Activated T-helper 1 cell treated with Interleukin-2 at 50 U/mL for 16 hours (primary cell): ENCODE measurements around the gene EGFR.

Experiments used
- DNase-seq: peaks from one replicate; pipeline ENCODE4 v3.0.0-alpha.2; 2020; ENCODE audit warnings: low read depth

Gene EGFR

DNA sequence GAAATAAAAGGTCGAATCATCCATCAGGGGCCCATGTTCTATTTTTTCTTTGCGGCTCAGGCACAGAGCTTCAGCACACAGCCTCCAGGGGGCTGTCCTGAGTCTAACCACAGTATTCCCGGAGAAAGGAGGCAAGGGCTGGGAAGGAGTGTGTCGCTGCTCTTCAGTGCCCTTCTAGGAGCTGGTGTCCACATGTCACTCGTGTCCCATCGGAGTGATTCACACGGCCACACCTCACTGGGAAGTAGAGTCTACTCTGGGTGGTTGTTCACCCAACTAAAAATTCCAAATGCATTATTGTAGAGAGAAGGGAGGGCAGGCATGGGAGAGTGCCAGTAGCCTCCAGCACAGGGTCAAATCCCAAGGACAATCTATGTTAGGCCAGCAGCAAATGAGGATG, 231.5 kb downstream of the EGFR start:
- DNase-seq, result no peak

GRCh38 chr7:55251313-55251712, 232.5 kb downstream of the EGFR start:
- DNase-seq, result no peak

DNA sequence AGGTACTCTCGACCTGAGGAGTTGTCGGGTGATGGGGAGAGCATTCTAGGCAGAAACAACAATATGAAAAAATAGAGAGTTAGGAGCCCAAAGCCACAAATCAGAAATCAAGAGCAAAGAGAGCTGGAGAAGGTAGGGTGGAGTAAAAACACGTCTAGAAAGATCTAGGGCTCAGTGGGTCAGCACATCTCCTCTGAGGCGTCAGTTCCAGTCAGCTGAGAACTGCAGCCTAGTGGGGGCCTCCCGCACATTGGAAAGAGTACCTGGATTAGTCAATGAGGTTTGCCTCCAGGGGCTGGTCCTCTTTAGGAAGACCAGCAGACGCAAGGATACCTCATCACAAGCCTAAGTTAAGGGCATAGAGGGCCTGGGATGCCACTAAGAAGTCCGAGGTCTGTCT, 233.1 kb downstream of the EGFR start:
- DNase-seq, result no peak

DNA sequence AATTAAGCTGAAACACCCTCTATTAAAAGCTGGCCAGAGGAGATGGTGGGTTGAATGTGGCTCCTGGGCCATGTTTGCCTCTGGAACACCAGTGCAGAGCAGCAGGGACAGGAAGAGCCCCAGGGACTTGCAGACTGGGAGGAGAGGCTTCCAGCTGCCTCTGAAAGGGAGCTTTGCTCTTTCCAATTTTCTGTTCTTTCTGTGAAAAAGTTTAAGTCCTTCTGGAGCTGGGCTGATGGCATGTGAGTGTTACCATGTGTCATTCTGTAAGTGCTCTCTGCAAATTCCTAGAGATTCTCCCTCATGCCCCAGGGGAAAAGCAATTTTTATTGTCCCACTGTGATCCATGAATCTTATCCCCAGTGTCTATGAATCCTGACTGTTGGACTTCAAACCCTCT, 233.6 kb downstream of the EGFR start:
- no peak for DNase-seq

GRCh38 chr7:55253188-55253587, 234.4 kb downstream of the EGFR start:
- no peak for DNase-seq

DNA sequence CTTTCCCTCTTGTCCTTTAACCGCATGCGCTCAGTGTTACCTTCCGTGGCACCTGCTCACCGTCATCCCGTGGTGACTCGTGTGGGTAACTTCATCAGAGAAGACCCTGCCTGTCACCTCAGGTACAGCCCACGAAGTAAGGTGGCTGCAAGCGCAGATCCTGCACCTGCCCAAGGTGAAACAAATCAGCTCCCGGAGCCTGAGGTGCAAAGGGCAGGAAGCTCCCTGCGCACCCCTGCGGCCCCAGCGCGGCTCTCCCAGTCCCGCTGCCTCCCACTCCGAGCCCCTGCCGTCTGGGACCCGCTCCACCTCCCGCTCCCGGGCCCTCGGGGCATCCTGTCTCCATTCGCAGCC, 235.4 kb downstream of the EGFR start:
- DNase-seq, result no peak

DNA sequence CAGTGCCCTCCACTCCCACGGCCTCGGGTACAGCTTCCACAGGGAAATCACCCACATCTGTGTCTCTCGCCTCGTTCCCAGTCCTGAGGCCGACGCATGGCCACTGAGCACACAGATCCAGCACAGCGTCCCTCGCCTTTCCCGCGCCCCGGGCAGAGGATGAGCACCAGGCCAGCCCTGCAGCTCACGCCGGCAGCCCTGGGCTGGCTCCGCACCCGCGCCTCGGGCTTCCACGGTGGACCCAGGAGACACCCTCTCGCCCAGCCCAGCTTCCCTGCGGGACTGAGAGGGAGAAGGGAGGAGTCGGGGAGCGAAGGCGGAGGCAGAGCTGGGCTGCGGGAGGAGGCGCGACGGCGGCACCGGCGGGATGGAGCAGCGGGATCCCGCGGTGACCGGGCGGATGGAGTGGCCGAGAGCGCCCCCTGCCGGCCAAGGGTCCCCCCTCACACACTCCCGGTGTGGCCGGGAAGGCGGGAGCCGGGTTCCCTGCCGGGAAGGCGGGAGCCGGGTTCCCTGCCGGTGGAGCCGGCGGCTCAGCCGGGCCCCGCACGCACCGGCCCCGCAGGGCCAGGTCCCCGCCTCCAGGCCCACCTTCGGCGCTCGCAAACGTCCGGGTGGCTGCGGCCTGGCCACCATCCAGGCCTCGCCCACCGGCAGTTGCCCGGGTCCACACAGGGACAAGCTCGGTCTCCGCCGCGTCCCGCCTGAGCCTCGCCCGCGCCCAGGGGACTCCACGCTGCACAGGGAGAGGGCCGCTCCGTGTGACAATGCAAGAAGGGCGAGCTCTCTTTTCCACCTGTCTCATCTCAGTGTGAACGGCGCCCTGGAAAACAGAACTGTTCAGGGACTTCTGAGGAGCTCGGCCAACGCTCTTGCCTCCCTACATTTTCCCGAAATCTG, 236.0 kb downstream of the EGFR start:
- DNase-seq, result peak; percentile 50

- peak; percentile 55 for DNase-seq
Observed at GRCh38 chr7:55255496-55256445, 237.0 kb downstream of the EGFR start.

DNA sequence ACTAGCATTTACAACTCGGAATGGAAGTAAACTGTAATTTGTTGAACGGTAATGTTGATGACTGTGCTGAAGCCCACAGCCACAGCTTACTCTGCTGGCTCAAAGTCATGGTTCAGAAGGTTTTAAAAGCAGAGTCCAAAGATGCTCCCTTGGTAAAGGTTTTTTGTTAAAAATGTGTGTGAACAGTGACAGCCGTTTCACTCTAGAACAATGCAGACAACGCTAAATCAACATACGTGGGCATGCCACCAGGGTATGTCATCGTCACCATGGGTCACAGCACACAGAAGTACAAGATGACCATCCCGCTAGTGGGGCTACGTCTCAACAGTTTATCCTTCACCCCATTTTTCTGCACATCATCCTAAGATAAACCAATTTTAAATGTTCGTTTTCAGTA, 239.8 kb downstream of the EGFR start:
- no peak for DNase-seq

DNA sequence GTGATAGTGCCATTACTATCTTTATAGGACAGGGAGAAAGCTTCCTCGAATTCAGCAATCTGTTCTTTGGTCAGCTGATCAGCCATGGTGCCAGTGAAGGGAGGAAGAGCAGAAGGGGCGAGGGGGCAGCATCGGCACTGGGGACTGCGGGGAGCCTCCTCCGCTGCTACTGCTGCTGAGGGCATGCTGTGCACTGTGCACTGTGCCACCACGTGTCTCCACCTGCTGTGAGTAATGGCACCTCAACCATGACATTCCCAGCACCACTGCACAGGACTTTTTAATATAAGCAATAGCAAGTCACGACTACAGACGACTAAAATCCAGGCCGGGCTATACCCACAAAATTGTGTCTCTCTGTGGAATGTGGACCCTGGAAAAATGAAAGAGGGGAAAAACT, 241.4 kb downstream of the EGFR start:
- DNase-seq, result no peak

DNA sequence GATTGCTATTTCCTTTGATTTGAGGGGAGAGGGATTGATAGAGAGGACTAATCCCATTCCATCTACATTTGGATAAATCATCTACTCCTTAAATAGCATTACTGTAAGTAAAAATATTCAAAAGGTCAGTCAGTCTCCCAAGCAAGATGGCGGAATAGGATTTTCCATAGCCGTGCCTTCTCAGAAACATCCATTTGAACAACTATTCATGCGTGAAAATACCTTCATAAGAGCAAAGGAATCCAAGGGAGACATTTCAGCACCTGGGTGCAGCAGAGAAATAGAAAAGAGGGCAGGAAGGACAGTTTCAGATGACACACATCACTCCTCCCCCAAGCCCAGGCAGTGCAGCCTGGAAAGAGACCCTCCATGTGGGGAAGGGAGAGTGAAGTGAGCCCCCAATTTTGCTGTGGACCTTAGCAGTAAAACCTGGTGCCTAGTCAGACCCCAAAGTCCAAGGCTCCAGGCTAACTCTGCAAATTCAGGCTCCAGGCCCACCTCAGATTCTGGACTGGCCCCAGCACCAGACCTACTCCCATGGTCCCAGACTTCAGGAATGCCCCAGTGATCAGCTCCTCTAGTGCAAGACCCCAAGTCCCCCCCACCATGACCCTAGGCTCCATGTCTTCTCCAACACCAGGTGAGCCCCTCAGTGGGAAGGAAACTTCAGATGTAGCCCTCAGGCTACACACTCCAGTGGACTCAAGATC, 242.0 kb downstream of the EGFR start:
- DNase-seq, result no peak
